Liver (tissue), 3 donors: Measurements from ENCODE around the gene CSHL1.
"Not testable (repeated sequence)": the region's sequence is repeated elsewhere in the genome, so short reads cannot be mapped to it uniquely, and the experiment has no call there.

Experiments used
- ATF3 ChIP-seq: IDR thresholded peaks from 2 replicates; pipeline ENCODE4 v1.6.1; 2016; ENCODE audit warnings: antibody characterized with exemption
- JUND ChIP-seq, 2 donors: IDR thresholded peaks; 2 replicates each; pipeline ENCODE4 v1.6.1; 2016; ENCODE audit warnings: antibody characterized with exemption in 2 of 2
- RXRA ChIP-seq, 2 donors: IDR thresholded peaks; 2 replicates each; pipeline ENCODE4 v1.6.1; 2017 to 2018; ENCODE audit warnings: antibody characterized with exemption in 2 of 2, mild to moderate bottlenecking in 1 of 2
- TAF1 ChIP-seq: conservative IDR thresholded peaks from 2 replicates; pipeline ENCODE4 v1.6.1; 2016; ENCODE audit warnings: antibody characterized with exemption, mild to moderate bottlenecking
- YY1 ChIP-seq: IDR thresholded peaks from 2 replicates; pipeline ENCODE4 v1.6.1; 2016; ENCODE audit warnings: antibody characterized with exemption, mild to moderate bottlenecking
- TF ChIP-seq, protein P1 (sequence below): fragments of 150-350 bp; IDR thresholded peaks from 2 replicates; pipeline ENCODE4 v1.5.1; 2017; ENCODE audit warnings: improper control_type of control experiment, low read depth, low read length; ENCODE audit not compliant: missing input control
- TF ChIP-seq, protein P2 (sequence below): IDR thresholded peaks from 2 replicates; pipeline ENCODE4 v1.6.1; 2016; ENCODE audit warnings: antibody characterized with exemption, mild to moderate bottlenecking
- donor health status: healthy.
- donor health status: healthy.

- not testable (repeated sequence) for TF ChIP-seq JUND (IDR thresholded peaks at IDR 0.05); RXRA (IDR thresholded peaks at IDR 0.05); TAF1; YY1; ATF3
- TF ChIP-seq, protein P1, sequence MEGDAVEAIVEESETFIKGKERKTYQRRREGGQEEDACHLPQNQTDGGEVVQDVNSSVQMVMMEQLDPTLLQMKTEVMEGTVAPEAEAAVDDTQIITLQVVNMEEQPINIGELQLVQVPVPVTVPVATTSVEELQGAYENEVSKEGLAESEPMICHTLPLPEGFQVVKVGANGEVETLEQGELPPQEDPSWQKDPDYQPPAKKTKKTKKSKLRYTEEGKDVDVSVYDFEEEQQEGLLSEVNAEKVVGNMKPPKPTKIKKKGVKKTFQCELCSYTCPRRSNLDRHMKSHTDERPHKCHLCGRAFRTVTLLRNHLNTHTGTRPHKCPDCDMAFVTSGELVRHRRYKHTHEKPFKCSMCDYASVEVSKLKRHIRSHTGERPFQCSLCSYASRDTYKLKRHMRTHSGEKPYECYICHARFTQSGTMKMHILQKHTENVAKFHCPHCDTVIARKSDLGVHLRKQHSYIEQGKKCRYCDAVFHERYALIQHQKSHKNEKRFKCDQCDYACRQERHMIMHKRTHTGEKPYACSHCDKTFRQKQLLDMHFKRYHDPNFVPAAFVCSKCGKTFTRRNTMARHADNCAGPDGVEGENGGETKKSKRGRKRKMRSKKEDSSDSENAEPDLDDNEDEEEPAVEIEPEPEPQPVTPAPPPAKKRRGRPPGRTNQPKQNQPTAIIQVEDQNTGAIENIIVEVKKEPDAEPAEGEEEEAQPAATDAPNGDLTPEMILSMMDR = not testable (repeated sequence)
- TF ChIP-seq, protein P2, sequence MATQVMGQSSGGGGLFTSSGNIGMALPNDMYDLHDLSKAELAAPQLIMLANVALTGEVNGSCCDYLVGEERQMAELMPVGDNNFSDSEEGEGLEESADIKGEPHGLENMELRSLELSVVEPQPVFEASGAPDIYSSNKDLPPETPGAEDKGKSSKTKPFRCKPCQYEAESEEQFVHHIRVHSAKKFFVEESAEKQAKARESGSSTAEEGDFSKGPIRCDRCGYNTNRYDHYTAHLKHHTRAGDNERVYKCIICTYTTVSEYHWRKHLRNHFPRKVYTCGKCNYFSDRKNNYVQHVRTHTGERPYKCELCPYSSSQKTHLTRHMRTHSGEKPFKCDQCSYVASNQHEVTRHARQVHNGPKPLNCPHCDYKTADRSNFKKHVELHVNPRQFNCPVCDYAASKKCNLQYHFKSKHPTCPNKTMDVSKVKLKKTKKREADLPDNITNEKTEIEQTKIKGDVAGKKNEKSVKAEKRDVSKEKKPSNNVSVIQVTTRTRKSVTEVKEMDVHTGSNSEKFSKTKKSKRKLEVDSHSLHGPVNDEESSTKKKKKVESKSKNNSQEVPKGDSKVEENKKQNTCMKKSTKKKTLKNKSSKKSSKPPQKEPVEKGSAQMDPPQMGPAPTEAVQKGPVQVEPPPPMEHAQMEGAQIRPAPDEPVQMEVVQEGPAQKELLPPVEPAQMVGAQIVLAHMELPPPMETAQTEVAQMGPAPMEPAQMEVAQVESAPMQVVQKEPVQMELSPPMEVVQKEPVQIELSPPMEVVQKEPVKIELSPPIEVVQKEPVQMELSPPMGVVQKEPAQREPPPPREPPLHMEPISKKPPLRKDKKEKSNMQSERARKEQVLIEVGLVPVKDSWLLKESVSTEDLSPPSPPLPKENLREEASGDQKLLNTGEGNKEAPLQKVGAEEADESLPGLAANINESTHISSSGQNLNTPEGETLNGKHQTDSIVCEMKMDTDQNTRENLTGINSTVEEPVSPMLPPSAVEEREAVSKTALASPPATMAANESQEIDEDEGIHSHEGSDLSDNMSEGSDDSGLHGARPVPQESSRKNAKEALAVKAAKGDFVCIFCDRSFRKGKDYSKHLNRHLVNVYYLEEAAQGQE = not testable (repeated sequence)
Observed at GRCh38 chr17:63896524-63897354, 14.3 kb downstream of the CSHL1 start, which contains the start of gene CSH1.
